Thyroid gland (tissue), 4 donors: ENCODE measurements around the gene DIPK1C. TPM values are rescaled to one million over a fixed set of nuclear protein-coding genes. Genes with fewer than 3 reads are reported as not detected.

Experiments
- DNase-seq, 2 donors: peaks; one replicate each; pipeline ENCODE4 v3.0.0-alpha.2; 2019
- H3K27ac ChIP-seq, 3 donors: fragments of 200-600 bp; sonication (generic); 1 replicate in 2 of 3; 2 replicates in 1 of 3; pipeline ENCODE4 v1.5.1; 2016 to 2019; ENCODE audit warnings: mild to moderate bottlenecking in 1 of 3, moderate library complexity in 1 of 3
- H3K27me3 ChIP-seq: fragments of 200-600 bp; sonication (generic); one replicate; pipeline ENCODE4 v1.5.1; 2019
- H3K36me3 ChIP-seq, 2 donors: fragments of 200-600 bp; sonication (generic); one replicate each; pipeline ENCODE4 v1.5.1; 2016 to 2019
- H3K4me1 ChIP-seq, 2 donors: fragments of 200-600 bp; sonication (generic); one replicate each; pipeline ENCODE4 v1.5.1; 2017 to 2019
- H3K4me3 ChIP-seq, 3 donors: fragments of 200-600 bp; sonication (generic); replicated peaks in 1 of 3; 1 replicate in 2 of 3; 2 replicates in 1 of 3; pipeline ENCODE4 v1.5.1; 2016; ENCODE audit warnings: mild to moderate bottlenecking in 1 of 3
- H3K9me3 ChIP-seq: fragments of 200-600 bp; sonication (generic); one replicate; pipeline ENCODE4 v1.5.1; 2017
- CTCF ChIP-seq, 6 experiments: fragments of 200-600 bp in 3 of 6; fragments of 450-650 bp in 3 of 6; sonication (generic) in 3 of 6; IDR thresholded peaks; one replicate each; pipeline ENCODE4 v1.5.1; 2016 to 2019; ENCODE audit warnings: antibody characterized with exemption in 6 of 6, mild to moderate bottlenecking in 2 of 6, inconsistent platforms in 1 of 6, moderate library complexity in 1 of 6
- POLR2A ChIP-seq, 2 donors: fragments of 450-650 bp; IDR thresholded peaks; one replicate each; pipeline ENCODE4 v1.6.1; 2017; ENCODE audit warnings: antibody characterized with exemption in 2 of 2, mild to moderate bottlenecking in 2 of 2, moderate library complexity in 1 of 2
- WGBS, 2 donors: methylation state at CpG; one replicate each; pipeline ENCODE4 v1.1.5; 2017; 5-methylcytosine and 5-hydroxymethylcytosine counted together
- intact Hi-C: fragments of 100-400 bp; cut with DNase I; formaldehyde crosslinking; loops from one replicate; pipeline ENCODE4 v1.15.1; 2023
- total RNA-seq, 4 donors: library from RNA; depleted of rRNA; stranded (reverse); fragments of >200 nt; gene quantifications; one replicate each; pipeline ENCODE4 v1.2.3, GENCODE V29; 2016

DIPK1C gene
- total RNA-seq, 4 donors from 2014 or later: not detected

- no peaks in the 10 kb centered on the region for H3K27me3 ChIP-seq
- WGBS, 2 donors: 94 to 97% methylated on average over 6 of the region's 6 CpGs
These were observed 19.0 kb downstream of the DIPK1C start for GRCh38 chr18:74438091-74438490.

GRCh38 chr18:74436158-74436769 lies 20.8 kb downstream of the DIPK1C start:
- WGBS, 2 donors: 69 to 71% methylated on average over 13 of the region's 14 CpGs
- TF ChIP-seq POLR2A (IDR thresholded peaks at IDR 0.05) (no peak), CTCF (IDR thresholded peaks at IDR 0.05) (no peak)
- Histone ChIP-seq H3K27ac (no peak overlapping the region), H3K4me1 (no peaks in the 10 kb centered on the region), H3K4me3 (no peak overlapping the region), H3K27me3 (no peaks in the 10 kb centered on the region), H3K36me3 (no peaks in the 10 kb centered on the region), H3K9me3 (no peaks in the 10 kb centered on the region)
- no peak for DNase-seq
- intact Hi-C loops: no loop called here

More at GRCh38 chr18:74438091-74438490, 19.0 kb downstream of the DIPK1C start:
- H3K9me3 ChIP-seq: no peaks in the 10 kb centered on the region
- no peak overlapping the region for H3K4me3 ChIP-seq
- intact Hi-C loops: no loop called here
- no peak overlapping the region for H3K27ac ChIP-seq
- H3K4me1 ChIP-seq: no peaks in the 10 kb centered on the region
- TF ChIP-seq POLR2A (IDR thresholded peaks at IDR 0.05) (no peak), CTCF (IDR thresholded peaks at IDR 0.05) (no peak)
- DNase-seq: no peak
- H3K36me3 ChIP-seq: no peaks in the 10 kb centered on the region

- H3K4me3 ChIP-seq: no peak overlapping the region
- no peaks in the 10 kb centered on the region for H3K4me1 ChIP-seq
- WGBS, 2 donors: 66 to 85% methylated on average over 4 of the region's 4 CpGs
- DNase-seq: no peak
- TF ChIP-seq CTCF (IDR thresholded peaks at IDR 0.05) (no peak), POLR2A (IDR thresholded peaks at IDR 0.05) (no peak)
- intact Hi-C loops: no loop called here
- H3K27me3 ChIP-seq: no peaks in the 10 kb centered on the region
- H3K27ac ChIP-seq: no peak overlapping the region
- no peaks in the 10 kb centered on the region for H3K9me3 ChIP-seq
- no peaks in the 10 kb centered on the region for H3K36me3 ChIP-seq
These were observed 21.4 kb downstream of the DIPK1C start for GRCh38 chr18:74435740-74436139.

GRCh38 chr18:74434466-74434865 lies 22.6 kb downstream of the DIPK1C start:
- WGBS, 2 donors: 91 to 92% methylated on average over 11 of the region's 11 CpGs
- Histone ChIP-seq H3K27ac (no peak overlapping the region), H3K9me3 (no peaks in the 10 kb centered on the region), H3K4me1 (no peaks in the 10 kb centered on the region), H3K4me3 (no peak overlapping the region), H3K36me3 (no peaks in the 10 kb centered on the region), H3K27me3 (no peaks in the 10 kb centered on the region)
- DNase-seq: no peak
- intact Hi-C loops: no loop called here
- no peak for TF ChIP-seq POLR2A (IDR thresholded peaks at IDR 0.05)

- Histone ChIP-seq H3K36me3 (no peaks in the 10 kb centered on the region), H3K27me3 (no peaks in the 10 kb centered on the region), H3K27ac (no peak overlapping the region), H3K4me3 (no peak overlapping the region), H3K4me1 (no peaks in the 10 kb centered on the region), H3K9me3 (no peaks in the 10 kb centered on the region)
- intact Hi-C loops: no loop called here
- no peak for DNase-seq
- TF ChIP-seq POLR2A (IDR thresholded peaks at IDR 0.05): no peak
- no peak for TF ChIP-seq CTCF (IDR thresholded peaks at IDR 0.05)
- WGBS, 2 donors: 65 to 74% methylated on average over 15 of the region's 15 CpGs
These were observed 26.1 kb downstream of the DIPK1C start for GRCh38 chr18:74430806-74431571.
